Measurements from ENCODE around the gene SIGLEC9. TPM values are rescaled to one million over a fixed set of nuclear protein-coding genes. Genes with fewer than 3 reads are reported as not detected.
"Not testable (repeated sequence)": the region's sequence is repeated elsewhere in the genome, so short reads cannot be mapped to it uniquely, and the experiment has no call there.

SIGLEC9 gene
- total RNA-seq, 1 donor from 2014 or later, result not detected

- TF ChIP-seq, protein P1, sequence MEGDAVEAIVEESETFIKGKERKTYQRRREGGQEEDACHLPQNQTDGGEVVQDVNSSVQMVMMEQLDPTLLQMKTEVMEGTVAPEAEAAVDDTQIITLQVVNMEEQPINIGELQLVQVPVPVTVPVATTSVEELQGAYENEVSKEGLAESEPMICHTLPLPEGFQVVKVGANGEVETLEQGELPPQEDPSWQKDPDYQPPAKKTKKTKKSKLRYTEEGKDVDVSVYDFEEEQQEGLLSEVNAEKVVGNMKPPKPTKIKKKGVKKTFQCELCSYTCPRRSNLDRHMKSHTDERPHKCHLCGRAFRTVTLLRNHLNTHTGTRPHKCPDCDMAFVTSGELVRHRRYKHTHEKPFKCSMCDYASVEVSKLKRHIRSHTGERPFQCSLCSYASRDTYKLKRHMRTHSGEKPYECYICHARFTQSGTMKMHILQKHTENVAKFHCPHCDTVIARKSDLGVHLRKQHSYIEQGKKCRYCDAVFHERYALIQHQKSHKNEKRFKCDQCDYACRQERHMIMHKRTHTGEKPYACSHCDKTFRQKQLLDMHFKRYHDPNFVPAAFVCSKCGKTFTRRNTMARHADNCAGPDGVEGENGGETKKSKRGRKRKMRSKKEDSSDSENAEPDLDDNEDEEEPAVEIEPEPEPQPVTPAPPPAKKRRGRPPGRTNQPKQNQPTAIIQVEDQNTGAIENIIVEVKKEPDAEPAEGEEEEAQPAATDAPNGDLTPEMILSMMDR (conservative IDR thresholded peaks at IDR 0.05), result peak; percentile 88
- peaks cover 34% of the 10 kb centered on the region for H3K27me3 Mint-ChIP-seq
Observed at GRCh38 chr19:51169283-51169918, 44.7 kb downstream of the SIGLEC9 start.

GRCh38 chr19:51172223-51172622, 47.5 kb downstream of the SIGLEC9 start:
- Mint-ChIP-seq H3K27me3 (peaks cover 23% of the 10 kb centered on the region), H3K36me3 (no peaks in the 10 kb centered on the region), H3K4me3 (no peak overlapping the region), H3K9me3 (no peaks in the 10 kb centered on the region), H3K4me1 (ENCODE audit: unreplicated experiment) (no peaks in the 10 kb centered on the region), H3K27ac (no peak overlapping the region)
- TF ChIP-seq, protein P1 (conservative IDR thresholded peaks at IDR 0.05), result no peak
- DNase-seq (ENCODE audit: extremely low spot score, unreplicated experiment), result no peak

More at GRCh38 chr19:51169283-51169918, 44.7 kb downstream of the SIGLEC9 start:
- not testable (repeated sequence) for H3K36me3 Mint-ChIP-seq; H3K4me1 Mint-ChIP-seq (ENCODE audit: unreplicated experiment); H3K9me3 Mint-ChIP-seq; H3K27ac Mint-ChIP-seq; DNase-seq (ENCODE audit: extremely low spot score, unreplicated experiment); H3K4me3 Mint-ChIP-seq

DNA sequence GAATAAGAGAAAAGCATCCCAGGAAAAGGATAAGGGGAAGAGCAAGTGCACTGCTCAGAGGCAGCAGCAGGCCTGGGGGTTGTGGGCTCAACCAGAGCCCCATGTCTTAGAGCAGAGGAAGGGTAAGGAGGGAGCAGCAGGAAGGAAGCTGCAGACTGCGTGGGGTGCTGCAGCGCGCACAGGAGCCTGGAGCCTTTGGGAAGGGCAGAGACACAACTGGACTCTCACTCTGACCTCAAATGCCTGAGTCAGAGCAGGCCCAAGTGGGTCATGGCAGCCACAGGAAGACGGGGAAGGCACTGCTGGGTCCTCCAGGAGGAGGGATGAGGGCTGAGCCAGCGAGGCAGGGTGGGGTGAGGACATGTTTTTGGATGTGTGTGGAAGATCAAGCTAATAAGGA, 49.0 kb downstream of the SIGLEC9 start:
- DNase-seq (ENCODE audit: extremely low spot score, unreplicated experiment), result no peak
- no peak overlapping the region for H3K27ac Mint-ChIP-seq
- H3K4me1 Mint-ChIP-seq (ENCODE audit: unreplicated experiment), result no peaks in the 10 kb centered on the region
- TF ChIP-seq, protein P1 (conservative IDR thresholded peaks at IDR 0.05), result no peak
- no peak overlapping the region for H3K4me3 Mint-ChIP-seq
- H3K9me3 Mint-ChIP-seq, result no peaks in the 10 kb centered on the region
- H3K36me3 Mint-ChIP-seq, result no peaks in the 10 kb centered on the region
- H3K27me3 Mint-ChIP-seq, result peaks cover 35% of the 10 kb centered on the region

GRCh38 chr19:51179256-51179655, 54.5 kb downstream of the SIGLEC9 start:
- H3K9me3 Mint-ChIP-seq, result no peaks in the 10 kb centered on the region
- H3K4me1 Mint-ChIP-seq (ENCODE audit: unreplicated experiment), result no peaks in the 10 kb centered on the region
- no peaks in the 10 kb centered on the region for H3K36me3 Mint-ChIP-seq
- TF ChIP-seq, protein P1 (conservative IDR thresholded peaks at IDR 0.05), result no peak
- no peak for DNase-seq (ENCODE audit: extremely low spot score, unreplicated experiment)
- H3K27me3 Mint-ChIP-seq, result peaks cover 24% of the 10 kb centered on the region
- H3K4me3 Mint-ChIP-seq, result no peak overlapping the region
- H3K27ac Mint-ChIP-seq, result no peak overlapping the region

Other genes starting within 250 kb of the SIGLEC9 start
- 0.46 TPM in 1 of 2 replicates, not detected in the other for gene KLK4, start 213.5 kb upstream of the SIGLEC9 start, total RNA-seq (ENCODE audit: low replicate concordance)
- not detected in 2 replicates for gene KLK5, start 171.9 kb upstream of the SIGLEC9 start, total RNA-seq (ENCODE audit: low replicate concordance)
- gene KLK6, start 155.3 kb upstream of the SIGLEC9 start, total RNA-seq (ENCODE audit: low replicate concordance), result 5.0 and 5.5 TPM in 2 replicates
- 0.36 TPM in 1 of 2 replicates, not detected in the other for gene KLK7, start 141.0 kb upstream of the SIGLEC9 start, total RNA-seq (ENCODE audit: low replicate concordance)
- gene KLK8, start 123.3 kb upstream of the SIGLEC9 start, total RNA-seq (ENCODE audit: low replicate concordance), result 2.6 and 12.0 TPM in 2 replicates
- gene KLK10, start 105.2 kb upstream of the SIGLEC9 start, total RNA-seq (ENCODE audit: low replicate concordance), result 1.8 and 2.2 TPM in 2 replicates
- 1.3 and 1.4 TPM in 2 replicates for gene KLK11, start 98.3 kb upstream of the SIGLEC9 start, total RNA-seq (ENCODE audit: low replicate concordance)
- gene KLK12, start 89.9 kb upstream of the SIGLEC9 start, total RNA-seq (ENCODE audit: low replicate concordance), result 0.83 and 1.6 TPM in 2 replicates
- gene KLK13, start 59.8 kb upstream of the SIGLEC9 start, total RNA-seq (ENCODE audit: low replicate concordance), result 1.5 and 4.7 TPM in 2 replicates
- gene KLK14, start 42.0 kb upstream of the SIGLEC9 start, total RNA-seq (ENCODE audit: low replicate concordance), result 0.29 and 0.43 TPM in 2 replicates
- 8.4 and 9.3 TPM in 2 replicates for gene CTU1, start 16.5 kb upstream of the SIGLEC9 start, total RNA-seq (ENCODE audit: low replicate concordance)
- not detected in 2 replicates for gene SIGLEC7, start 17.4 kb downstream of the SIGLEC9 start, total RNA-seq (ENCODE audit: low replicate concordance)
- gene CD33, start 100.2 kb downstream of the SIGLEC9 start, total RNA-seq (ENCODE audit: low replicate concordance), result not detected in 2 replicates
- not detected in 2 replicates for gene SIGLECL1, start 126.2 kb downstream of the SIGLEC9 start, total RNA-seq (ENCODE audit: low replicate concordance)
- 0.33 and 18.0 TPM in 2 replicates for gene IGLON5, start 186.7 kb downstream of the SIGLEC9 start, total RNA-seq (ENCODE audit: low replicate concordance)
- gene VSIG10L, start 217.2 kb downstream of the SIGLEC9 start, total RNA-seq (ENCODE audit: low replicate concordance), result 2.4 and 5.9 TPM in 2 replicates
- gene ETFB, start 241.5 kb downstream of the SIGLEC9 start, total RNA-seq (ENCODE audit: low replicate concordance), result 76.3 and 81.9 TPM in 2 replicates
- gene CLDND2, start 244.1 kb downstream of the SIGLEC9 start, total RNA-seq (ENCODE audit: low replicate concordance), result 0.97 TPM in 1 of 2 replicates, not detected in the other
- gene NKG7, start 247.7 kb downstream of the SIGLEC9 start, total RNA-seq (ENCODE audit: low replicate concordance), result not detected in 2 replicates

All from type B pancreatic cell (in vitro differentiated cells).